Measurements from ENCODE around the gene RNPS1. TPM values are rescaled to one million over a fixed set of nuclear protein-coding genes. Genes with fewer than 3 reads are reported as not detected.
A peak's percentile ranks its signal among the peaks of the same experiment; 100 is the strongest.

RNPS1 gene
- total RNA-seq, 1 donor = 81.1 TPM

DNA sequence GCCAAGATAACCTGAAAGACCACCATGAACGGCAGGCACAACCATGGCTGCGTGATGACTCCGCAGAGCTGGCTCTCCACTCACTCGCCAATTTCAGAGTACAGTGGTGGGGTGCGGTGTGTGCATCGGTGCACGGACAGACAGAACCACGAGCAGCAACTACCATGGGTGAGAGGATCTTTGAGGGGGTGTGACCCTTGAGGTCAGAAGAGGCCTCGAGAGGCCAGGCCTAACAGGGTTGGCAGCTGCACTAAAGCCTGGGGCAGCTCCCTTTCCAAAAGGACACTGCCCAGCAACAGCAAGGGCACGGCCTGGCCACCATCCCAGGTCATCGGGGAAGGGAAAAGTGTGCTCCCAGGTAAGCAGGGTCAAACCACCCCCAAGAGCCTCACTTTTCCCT lies 14.6 kb downstream of the RNPS1 start:
- no peak for TF ChIP-seq CTCF (IDR thresholded peaks at IDR 0.05; ENCODE audit: extremely low read depth, low read depth, low read length)
- Histone ChIP-seq H3K4me3 (ENCODE audit: insufficient read depth, low read length) (no peak overlapping the region), H3K4me1 (ENCODE audit: insufficient read depth, low read length) (peaks cover 15% of the 10 kb centered on the region), H4K20me1 (ENCODE audit: insufficient read depth, low read length) (peaks cover 21% of the 10 kb centered on the region), H3K27me3 (ENCODE audit: insufficient read depth, low read length) (no peaks in the 10 kb centered on the region), H3K9me3 (ENCODE audit: low read depth, low read length) (no peaks in the 10 kb centered on the region), H3K27ac (ENCODE audit: low read depth, low read length) (no peak overlapping the region), H3K79me2 (ENCODE audit: insufficient read depth, low read length) (peaks cover 41% of the 10 kb centered on the region), H2AFZ (ENCODE audit: low read length) (no peak overlapping the region), H3K4me2 (ENCODE audit: insufficient read depth, low read length) (no peak overlapping the region), H3K36me3 (ENCODE audit: insufficient read depth, low read length) (peaks cover 54% of the 10 kb centered on the region)
- peak; percentile 74 for DNase-seq (ENCODE audit: insufficient read length, low spot score, missing footprints)

- H3K27me3 ChIP-seq (ENCODE audit: insufficient read depth, low read length) = no peaks in the 10 kb centered on the region
- H3K36me3 ChIP-seq (ENCODE audit: insufficient read depth, low read length) = peaks cover 49% of the 10 kb centered on the region
- peaks cover 36% of the 10 kb centered on the region for H3K79me2 ChIP-seq (ENCODE audit: insufficient read depth, low read length)
- no peaks in the 10 kb centered on the region for H3K9me3 ChIP-seq (ENCODE audit: low read depth, low read length)
- H3K4me1 ChIP-seq (ENCODE audit: insufficient read depth, low read length) = peaks cover 15% of the 10 kb centered on the region
- H3K4me2 ChIP-seq (ENCODE audit: insufficient read depth, low read length) = no peak overlapping the region
- DNase-seq (ENCODE audit: insufficient read length, low spot score, missing footprints) = peak; percentile 61
- H4K20me1 ChIP-seq (ENCODE audit: insufficient read depth, low read length) = peaks cover 21% of the 10 kb centered on the region
- H3K4me3 ChIP-seq (ENCODE audit: insufficient read depth, low read length) = no peak overlapping the region
- no peak overlapping the region for H2AFZ ChIP-seq (ENCODE audit: low read length)
- no peak overlapping the region for H3K27ac ChIP-seq (ENCODE audit: low read depth, low read length)
- TF ChIP-seq CTCF (IDR thresholded peaks at IDR 0.05; ENCODE audit: extremely low read depth, low read depth, low read length) = no peak
Observed at GRCh38 chr16:2252806-2253148, 15.1 kb downstream of the RNPS1 start.

DNA sequence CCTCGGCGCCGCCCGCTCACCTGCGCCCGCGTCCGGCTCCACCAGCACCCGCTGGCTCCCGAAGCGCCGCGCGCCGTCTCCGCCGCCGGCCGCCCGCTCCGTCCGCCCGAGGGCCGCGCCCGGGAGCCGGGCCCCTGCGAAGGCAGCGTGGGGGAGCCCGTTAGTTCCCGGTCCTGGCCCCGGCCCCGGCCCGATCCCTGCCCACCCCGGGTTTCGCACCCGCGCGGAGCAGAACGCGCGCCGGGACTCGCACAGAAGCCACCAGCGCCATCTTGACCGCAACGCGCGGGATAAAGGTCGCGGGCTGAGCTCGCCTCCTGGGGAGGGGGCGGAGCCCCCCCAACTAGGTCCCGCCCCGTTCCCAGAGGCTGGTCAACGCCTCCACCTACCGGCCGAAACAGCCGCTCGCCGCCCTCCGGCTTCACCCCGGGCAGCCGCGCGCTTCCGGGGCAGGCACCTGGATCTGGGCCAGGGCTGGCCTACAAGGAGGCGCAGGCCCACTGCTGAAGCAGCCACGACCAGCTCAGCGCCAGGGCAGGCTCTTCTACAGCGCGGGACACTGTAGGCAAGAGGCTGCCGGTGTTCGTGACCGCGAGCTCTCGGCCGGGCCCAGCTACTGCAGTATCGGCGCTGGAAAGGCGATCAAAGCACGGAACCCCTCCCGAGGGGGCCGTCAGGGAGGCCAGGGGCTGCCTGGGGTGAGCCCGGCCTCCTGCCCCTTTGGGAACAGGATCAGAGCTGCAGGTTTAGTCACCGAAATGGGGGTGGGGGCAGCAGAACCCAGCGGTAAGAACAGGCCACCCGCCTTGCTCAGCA lies 16.4 kb downstream of the RNPS1 start, which contains the start of gene ECI1:
Gene ECI1 (minus strand): TSS at position 292 of the 816 bp plus-strand sequence. CDS start 21 bp downstream, at position 271.
- no peaks in the 10 kb centered on the region for H3K9me3 ChIP-seq (ENCODE audit: low read depth, low read length)
- no peaks in the 10 kb centered on the region for H3K27me3 ChIP-seq (ENCODE audit: insufficient read depth, low read length)
- peak; percentile 100 for DNase-seq (ENCODE audit: insufficient read length, low spot score, missing footprints)
- H3K79me2 ChIP-seq (ENCODE audit: insufficient read depth, low read length) = peaks cover 24% of the 10 kb centered on the region
- H3K27ac ChIP-seq (ENCODE audit: low read depth, low read length) = peak within 1 kb of the TSS; percentile 57
- TF ChIP-seq CTCF (IDR thresholded peaks at IDR 0.05; ENCODE audit: extremely low read depth, low read depth, low read length) = peak; percentile 45
- H2AFZ ChIP-seq (ENCODE audit: low read length) = peak within 1 kb of the TSS; percentile 35
- peak within 1 kb of the TSS; percentile 79 for H3K4me2 ChIP-seq (ENCODE audit: insufficient read depth, low read length)
- H3K4me1 ChIP-seq (ENCODE audit: insufficient read depth, low read length) = peaks cover 15% of the 10 kb centered on the region
- peaks cover 39% of the 10 kb centered on the region for H3K36me3 ChIP-seq (ENCODE audit: insufficient read depth, low read length)
- H3K4me3 ChIP-seq (ENCODE audit: insufficient read depth, low read length) = peak within 1 kb of the TSS; percentile 81
- peaks cover 13% of the 10 kb centered on the region for H4K20me1 ChIP-seq (ENCODE audit: insufficient read depth, low read length)

DNA sequence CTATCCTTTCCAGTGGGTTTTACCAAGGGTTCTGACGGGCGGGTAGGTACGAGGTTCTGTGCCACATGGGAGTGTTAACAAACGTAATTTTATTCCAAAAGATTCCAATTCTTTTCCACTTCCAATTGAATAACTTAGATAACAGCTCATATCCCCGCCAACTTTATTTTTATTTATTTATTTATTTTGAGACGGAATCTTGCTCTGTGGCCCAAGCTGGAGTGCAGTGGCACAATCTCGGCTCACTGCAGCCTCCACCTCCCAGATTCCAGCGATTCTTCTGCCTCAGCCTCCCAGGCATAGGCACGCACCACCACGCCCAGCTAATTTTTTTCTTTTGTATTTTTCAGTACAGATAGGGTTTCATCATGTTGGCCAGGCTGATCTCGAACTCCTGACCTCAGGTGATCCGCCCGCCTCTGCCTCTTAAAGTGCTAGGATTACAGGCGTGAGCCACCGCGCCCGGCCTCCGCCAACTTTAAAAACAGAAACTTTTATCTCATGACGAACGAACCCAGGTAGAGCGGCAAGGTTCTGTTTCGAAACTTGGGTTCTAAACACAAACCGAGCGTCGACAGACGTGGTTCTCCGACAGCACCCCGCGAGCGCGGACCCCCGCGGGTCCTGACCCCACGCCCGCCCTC lies 17.2 kb downstream of the RNPS1 start:
- Histone ChIP-seq H3K9me3 (ENCODE audit: low read depth, low read length) (no peaks in the 10 kb centered on the region), H3K4me3 (ENCODE audit: insufficient read depth, low read length) (peak overlapping the region; percentile 81), H3K27ac (ENCODE audit: low read depth, low read length) (peak overlapping the region; percentile 53), H3K79me2 (ENCODE audit: insufficient read depth, low read length) (peaks cover 21% of the 10 kb centered on the region), H2AFZ (ENCODE audit: low read length) (peak overlapping the region; percentile 35), H4K20me1 (ENCODE audit: insufficient read depth, low read length) (peaks cover 12% of the 10 kb centered on the region), H3K4me1 (ENCODE audit: insufficient read depth, low read length) (peaks cover 15% of the 10 kb centered on the region), H3K4me2 (ENCODE audit: insufficient read depth, low read length) (peak overlapping the region; percentile 79), H3K27me3 (ENCODE audit: insufficient read depth, low read length) (no peaks in the 10 kb centered on the region), H3K36me3 (ENCODE audit: insufficient read depth, low read length) (peaks cover 39% of the 10 kb centered on the region)
- DNase-seq (ENCODE audit: insufficient read length, low spot score, missing footprints) = no peak
- no peak for TF ChIP-seq CTCF (IDR thresholded peaks at IDR 0.05; ENCODE audit: extremely low read depth, low read depth, low read length)

All from osteoblast (primary cell).